EL (cell line): ENCODE measurements around the gene BRDT.

Experiments used
- DNase-seq: peaks from one replicate; pipeline ENCODE4 v3.0.0-alpha.2; 2016

BRDT gene

GRCh38 chr1:91949356-91949699 is at the start of gene BRDT:
TSS of gene BRDT (plus strand) at chr1:91949401. CDS start at chr1:91962755, 13,354 bp downstream.
- no peak for DNase-seq

DNA sequence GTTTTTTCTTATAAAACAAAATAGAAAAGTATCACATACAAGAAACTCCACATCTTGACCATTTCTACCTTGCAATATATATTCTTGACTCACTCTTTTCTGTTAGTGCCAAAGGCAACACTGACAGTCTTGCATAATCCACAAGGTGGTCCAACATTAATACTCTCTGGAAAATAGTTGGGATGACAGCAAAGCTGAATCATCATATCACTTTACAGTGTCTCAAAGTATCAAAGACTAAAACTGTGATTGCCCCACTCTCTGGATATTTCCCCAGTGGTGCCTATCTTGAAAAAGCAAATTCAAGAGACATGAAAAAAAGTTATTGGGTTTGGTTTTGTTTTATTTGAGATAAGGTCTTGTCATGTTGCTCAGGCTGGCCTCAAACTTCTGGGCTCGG is 48.6 kb upstream of the BRDT start:
- DNase-seq: peak; percentile 92

DNA sequence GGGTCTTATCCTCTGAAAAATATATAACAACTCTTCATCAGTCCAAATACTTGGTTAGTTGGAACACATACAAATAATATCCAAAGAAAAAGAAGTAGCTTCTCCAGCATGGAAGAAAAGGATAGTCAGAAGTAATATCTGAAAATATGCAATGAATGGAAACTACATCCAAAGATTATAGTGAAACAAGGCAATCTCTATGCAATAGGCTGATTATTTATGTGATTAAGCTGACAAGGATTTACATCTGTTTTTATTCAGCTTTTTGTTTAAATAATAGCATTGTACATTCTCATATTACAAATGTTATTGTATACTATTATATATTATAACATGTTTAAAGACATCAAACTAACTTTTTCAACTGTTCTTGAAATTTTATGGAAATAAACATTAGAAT is 48.0 kb upstream of the BRDT start:
- DNase-seq: no peak

GRCh38 chr1:91912266-91912665 is 36.9 kb upstream of the BRDT start:
- DNase-seq: peak; percentile 21

DNA sequence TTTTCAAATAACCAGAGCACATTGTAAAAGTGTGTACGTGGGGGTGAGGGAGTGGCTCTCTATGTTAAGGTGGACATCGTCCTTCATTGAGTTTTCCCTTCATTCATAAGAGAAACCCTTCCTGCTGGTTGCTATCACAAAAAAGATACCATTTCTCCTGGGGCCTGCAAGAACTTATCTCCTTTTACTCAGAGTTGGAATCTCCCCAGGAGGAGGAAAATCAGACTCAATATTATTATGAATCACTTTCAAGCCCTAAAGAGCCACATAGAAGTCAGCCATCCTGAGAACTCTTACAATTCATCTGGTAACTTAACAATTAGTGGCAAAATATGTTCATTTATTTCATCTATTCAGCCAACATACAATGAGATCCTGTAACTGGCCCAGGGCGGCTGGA is 36.2 kb upstream of the BRDT start:
- no peak for DNase-seq

DNA sequence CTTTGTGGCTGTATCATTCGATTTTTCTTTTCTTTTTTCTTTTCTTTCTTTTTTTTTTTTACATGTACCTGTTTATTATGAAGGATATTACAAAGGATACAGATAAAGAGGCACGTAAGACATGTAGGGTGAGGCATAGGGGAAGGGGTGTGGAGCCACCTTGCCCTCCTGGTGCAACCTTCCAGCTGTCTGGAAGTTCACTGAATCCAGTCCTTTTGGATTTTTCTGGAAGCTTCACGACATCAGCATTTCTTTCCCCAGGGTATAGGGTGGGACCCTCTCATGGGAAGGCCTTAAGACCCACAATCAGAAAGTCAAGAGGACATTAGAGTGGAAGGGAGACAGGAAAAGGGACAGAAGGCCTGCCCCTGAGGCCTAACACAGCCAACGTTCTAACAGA is 33.2 kb upstream of the BRDT start:
- no peak for DNase-seq

- DNase-seq: no peak
Observed at GRCh38 chr1:91916811-91917460, 32.3 kb upstream of the BRDT start.

DNA sequence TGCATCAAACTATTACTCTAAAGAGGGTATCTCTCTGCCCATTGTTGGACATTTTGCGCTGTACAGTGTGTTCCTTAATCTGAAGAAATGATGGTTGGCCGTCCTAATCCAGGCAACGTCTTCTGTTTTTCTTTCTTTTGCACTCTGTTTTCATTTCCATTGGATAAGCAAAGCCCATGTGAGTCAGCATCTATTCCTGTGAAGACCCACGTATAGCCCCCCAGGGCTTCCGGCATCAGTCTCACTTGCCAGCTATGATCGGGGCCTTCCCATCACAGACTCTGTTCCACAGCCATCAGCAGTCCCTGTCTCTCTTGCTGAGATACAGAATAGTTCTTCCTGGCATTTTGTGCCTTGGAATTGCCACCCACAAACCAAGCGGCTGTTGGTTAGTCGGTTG is 29.2 kb upstream of the BRDT start:
- DNase-seq: no peak

- DNase-seq: peak; percentile 71
Observed at GRCh38 chr1:91924146-91924545, 25.1 kb upstream of the BRDT start.

- DNase-seq: no peak
Observed at GRCh38 chr1:91925644-91926435, 23.4 kb upstream of the BRDT start.

GRCh38 chr1:91928026-91928425 is 21.2 kb upstream of the BRDT start:
- DNase-seq: no peak

DNA sequence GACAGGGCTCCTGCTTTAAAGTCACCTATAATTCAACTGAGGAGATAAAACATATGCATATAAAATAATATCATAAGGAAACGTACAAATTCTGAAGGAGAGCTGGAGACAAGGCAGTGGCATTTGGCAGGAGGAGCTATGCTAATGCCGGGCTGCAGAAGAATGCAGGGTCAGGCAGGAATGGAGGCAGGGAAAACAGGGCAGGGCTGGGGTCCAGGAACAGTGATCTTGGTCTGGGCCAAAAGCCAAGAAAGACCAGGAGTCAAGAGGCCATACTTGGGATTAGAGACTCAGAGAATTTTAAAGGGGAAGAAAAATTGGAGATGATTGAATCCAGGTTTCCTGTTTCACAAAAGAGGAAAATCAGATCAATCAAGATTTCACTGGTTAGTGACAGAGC is 20.0 kb upstream of the BRDT start:
- DNase-seq: peak; percentile 17

DNA sequence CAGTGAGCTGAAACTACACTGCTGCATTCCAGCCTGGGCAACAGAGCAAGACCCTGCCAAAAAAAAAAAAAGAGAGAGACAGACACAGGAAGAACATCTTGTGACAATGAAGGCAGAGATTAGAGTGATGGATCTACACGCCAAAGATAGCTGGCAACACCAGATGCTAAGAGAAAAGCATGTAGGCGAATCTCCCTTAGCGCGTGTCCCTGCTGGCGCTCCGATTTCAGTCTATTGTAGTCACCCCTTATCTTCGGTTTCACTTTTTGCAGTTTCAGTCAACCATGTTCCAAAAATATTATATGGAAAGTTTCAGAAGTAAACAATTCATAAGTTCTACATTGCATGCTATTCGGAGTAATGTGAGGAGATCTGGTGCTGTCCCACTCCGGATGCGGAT is 11.6 kb upstream of the BRDT start:
- no peak for DNase-seq

DNA sequence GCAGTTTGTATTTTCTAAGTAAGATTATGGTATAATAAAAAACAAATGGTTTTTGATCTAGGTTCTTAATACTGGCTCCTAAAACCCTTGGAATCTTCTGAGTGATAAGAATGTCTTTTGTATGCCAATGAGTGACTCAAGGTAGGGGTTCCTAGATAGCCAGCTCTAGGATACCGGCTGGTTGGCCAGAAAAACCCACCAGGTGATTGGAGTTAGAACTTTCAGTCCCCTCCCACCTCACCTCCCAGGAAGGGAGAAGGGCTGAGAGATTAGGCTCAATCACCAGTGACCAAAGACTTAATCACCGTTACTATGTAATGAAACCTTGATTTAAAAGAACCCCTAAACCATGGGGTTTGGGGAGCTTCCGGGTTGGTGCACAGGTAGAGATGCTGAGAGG is 8.7 kb upstream of the BRDT start:
- DNase-seq: no peak

DNA sequence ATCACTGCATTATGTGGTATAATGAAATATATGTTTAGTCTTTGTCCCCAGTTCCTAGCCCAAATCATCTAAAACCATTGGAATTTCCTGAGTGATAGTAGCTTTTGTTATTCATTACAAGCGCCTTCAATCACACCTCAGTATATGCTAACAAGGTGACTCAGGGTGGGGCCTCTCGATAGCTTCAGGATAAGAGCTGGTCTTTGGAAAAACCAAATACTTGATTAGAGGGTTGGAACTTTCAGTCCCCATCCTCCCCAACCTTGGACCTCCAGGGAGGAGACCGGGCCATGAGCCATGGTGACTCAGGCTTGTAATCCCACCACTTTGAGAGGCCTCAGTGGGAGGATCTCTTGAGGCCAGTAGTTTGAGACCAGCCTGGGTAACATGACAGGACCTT is 5.1 kb upstream of the BRDT start:
- no peak for DNase-seq

DNA sequence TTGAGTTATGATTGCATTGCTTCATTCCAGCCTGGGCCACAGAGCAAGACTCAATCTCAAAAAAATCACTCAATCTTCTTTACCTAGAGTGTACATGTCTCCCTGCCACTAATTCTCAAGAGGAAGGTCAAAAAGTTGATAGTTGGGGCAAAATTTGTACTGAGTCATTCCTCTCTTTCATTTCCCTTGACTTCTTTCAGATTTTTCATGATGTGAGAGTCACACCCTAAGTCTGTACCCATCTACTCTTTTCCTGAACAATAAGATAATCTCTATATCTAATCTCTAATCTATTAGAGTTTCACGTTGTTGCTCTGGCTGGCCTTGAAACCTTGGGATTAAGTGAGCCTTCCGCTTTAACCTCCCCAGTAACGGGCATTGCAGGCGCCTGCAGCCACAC is 1.1 kb upstream of the BRDT start:
- DNase-seq: no peak

- no peak for DNase-seq
Observed at GRCh38 chr1:91948501-91949355, 473 bp upstream of the BRDT start.

GRCh38 chr1:91952187-91952586 is 3.0 kb downstream of the BRDT start:
- no peak for DNase-seq

DNA sequence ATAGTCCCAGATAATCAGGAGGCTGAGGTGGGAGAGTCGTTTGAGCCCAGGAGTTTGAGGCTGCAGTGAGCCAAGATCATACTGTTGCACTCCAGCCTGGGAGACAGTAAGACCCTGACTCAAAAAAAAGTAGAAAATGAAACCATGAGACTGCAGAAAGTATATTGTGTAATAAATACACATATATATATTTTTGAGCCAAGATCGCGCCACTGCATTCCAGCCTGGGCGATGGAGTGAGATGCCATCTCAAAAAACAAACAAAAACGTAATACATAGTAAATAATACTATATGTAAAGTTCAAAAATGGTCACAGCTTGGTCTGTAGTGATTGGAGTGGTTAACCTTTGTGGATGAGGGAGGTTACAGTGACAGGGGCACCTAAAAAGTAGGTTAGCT is 9.7 kb downstream of the BRDT start:
- no peak for DNase-seq

- no peak for DNase-seq
Observed at GRCh38 chr1:91968334-91968733, 19.1 kb downstream of the BRDT start.

- DNase-seq: no peak
Observed at GRCh38 chr1:91979383-91979782, 30.2 kb downstream of the BRDT start.

DNA sequence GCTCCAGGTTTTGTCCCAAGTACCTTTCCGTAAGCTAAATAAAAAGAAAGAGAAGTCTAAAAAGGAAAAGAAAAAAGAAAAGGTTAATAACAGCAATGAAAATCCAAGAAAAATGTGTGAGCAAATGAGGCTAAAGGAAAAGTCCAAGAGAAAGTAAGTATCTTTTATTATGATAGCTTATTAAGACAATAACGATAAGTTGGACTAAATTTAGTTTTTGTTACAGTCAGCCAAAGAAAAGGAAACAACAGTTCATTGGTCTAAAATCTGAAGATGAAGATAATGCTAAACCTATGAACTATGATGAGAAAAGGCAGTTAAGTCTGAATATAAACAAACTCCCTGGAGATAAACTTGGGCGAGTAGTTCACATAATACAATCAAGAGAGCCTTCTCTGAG is 31.5 kb downstream of the BRDT start:
- DNase-seq: no peak

- no peak for DNase-seq
Observed at GRCh38 chr1:91981996-91982609, 32.9 kb downstream of the BRDT start.
